Measurements from ENCODE around the gene SAP30L. TPM values are rescaled to one million over a fixed set of nuclear protein-coding genes. Genes with fewer than 3 reads are reported as not detected.

The SAP30L gene
- total RNA-seq, 1 experiment from 2014 or later, result 53.0 TPM

GRCh38 chr5:154446195-154447088 is 645 bp downstream of the SAP30L start:
- Histone ChIP-seq H3K9me3 (ENCODE audit: insufficient read depth, low read depth) (no peaks in the 10 kb centered on the region), H3K4me1 (replicated peaks; ENCODE audit: insufficient read depth) (peaks cover 32% of the 10 kb centered on the region), H3K27me3 (ENCODE audit: insufficient read depth, low read depth) (no peaks in the 10 kb centered on the region), H3F3A (ENCODE audit: insufficient read depth, low read depth) (no peaks in the 10 kb centered on the region), H4K20me1 (ENCODE audit: insufficient read depth) (peaks cover 6% of the 10 kb centered on the region; the same call in 1 of the 2 replicates), H3K4me2 (peak overlapping the region; percentile 91), H2AFZ (peak overlapping the region; percentile 87), H3K79me2 (ENCODE audit: low read depth) (peaks cover 53% of the 10 kb centered on the region), H3K27ac (no peak overlapping the region), H3K4me3 (peak overlapping the region; percentile 95), H3K36me3 (ENCODE audit: low read depth) (peaks cover 2% of the 10 kb centered on the region; the same call in 1 of the 2 replicates), H3K9me2 (ENCODE audit: insufficient read depth) (no peaks in the 10 kb centered on the region)
- TF ChIP-seq, protein P1, sequence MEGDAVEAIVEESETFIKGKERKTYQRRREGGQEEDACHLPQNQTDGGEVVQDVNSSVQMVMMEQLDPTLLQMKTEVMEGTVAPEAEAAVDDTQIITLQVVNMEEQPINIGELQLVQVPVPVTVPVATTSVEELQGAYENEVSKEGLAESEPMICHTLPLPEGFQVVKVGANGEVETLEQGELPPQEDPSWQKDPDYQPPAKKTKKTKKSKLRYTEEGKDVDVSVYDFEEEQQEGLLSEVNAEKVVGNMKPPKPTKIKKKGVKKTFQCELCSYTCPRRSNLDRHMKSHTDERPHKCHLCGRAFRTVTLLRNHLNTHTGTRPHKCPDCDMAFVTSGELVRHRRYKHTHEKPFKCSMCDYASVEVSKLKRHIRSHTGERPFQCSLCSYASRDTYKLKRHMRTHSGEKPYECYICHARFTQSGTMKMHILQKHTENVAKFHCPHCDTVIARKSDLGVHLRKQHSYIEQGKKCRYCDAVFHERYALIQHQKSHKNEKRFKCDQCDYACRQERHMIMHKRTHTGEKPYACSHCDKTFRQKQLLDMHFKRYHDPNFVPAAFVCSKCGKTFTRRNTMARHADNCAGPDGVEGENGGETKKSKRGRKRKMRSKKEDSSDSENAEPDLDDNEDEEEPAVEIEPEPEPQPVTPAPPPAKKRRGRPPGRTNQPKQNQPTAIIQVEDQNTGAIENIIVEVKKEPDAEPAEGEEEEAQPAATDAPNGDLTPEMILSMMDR (conservative IDR thresholded peaks at IDR 0.05), result no peak
- TF ChIP-seq EZH2 (IDR thresholded peaks at IDR 0.05; ENCODE audit: low read depth), result no peak
- CTCF ChIA-PET, result no interaction called here
- DNase-seq, result peak in 1 of 2 experiments; percentile 60
- intact Hi-C loops (cut with micrococcal nuclease; ENCODE audit: unreplicated experiment), result loop anchor here (2.0 to 10.0 kb wide), 6 partner anchors 79 to 408 kb away; partner anchors contain the start of genes CNOT8, FAXDC2, GALNT10 and LARP1
- BruUV-seq (replicated peaks), result no TSS peak
- POLR2A ChIA-PET (ENCODE audit: unreplicated experiment), result interaction anchor here (0.8 kb wide), 1 partner anchor 149 kb away, joined by 4 read pairs; no protein-coding TSS in a partner anchor

DNA sequence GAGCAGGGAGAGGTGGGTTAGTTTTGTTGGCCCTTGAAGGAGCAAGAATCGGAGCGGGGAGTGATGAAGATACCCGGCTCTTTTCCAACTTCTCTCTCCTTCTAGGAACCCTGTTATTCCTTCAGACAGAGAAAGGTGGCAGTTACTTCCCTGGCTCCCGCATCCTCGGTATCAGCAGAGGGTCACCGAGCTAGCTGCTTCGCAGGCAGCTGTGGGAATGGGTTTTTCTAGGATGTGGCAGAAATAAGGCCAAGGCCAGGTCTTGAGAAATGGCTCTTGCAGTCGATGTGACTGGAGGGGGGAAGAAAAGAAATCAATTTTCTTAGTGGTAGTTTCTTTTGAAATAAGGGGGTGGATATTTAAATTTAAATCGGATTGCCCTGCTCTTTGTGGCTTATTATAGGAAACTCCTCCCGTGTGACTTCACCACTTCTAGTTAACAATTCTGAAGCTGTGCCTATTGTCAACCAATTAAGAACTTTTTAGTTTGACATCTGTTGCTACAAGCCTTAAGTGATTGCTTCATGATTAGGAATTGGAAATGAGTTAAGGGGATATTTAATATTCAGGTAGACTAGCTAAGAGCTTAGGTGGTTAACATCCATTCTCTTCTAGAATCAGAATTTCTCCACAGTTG is 1.4 kb downstream of the SAP30L start:
- POLR2A ChIA-PET (ENCODE audit: unreplicated experiment), result interaction anchor here (0.8 to 0.9 kb wide), 2 partner anchors 150 to 431 kb away, joined by 4 to 13 read pairs; no protein-coding TSS in a partner anchor
- Histone ChIP-seq H4K20me1 (ENCODE audit: insufficient read depth) (peaks cover 6% of the 10 kb centered on the region; the same call in 1 of the 2 replicates), H3K4me1 (replicated peaks; ENCODE audit: insufficient read depth) (peaks cover 32% of the 10 kb centered on the region), H3K9me3 (ENCODE audit: insufficient read depth, low read depth) (no peaks in the 10 kb centered on the region), H3K27me3 (ENCODE audit: insufficient read depth, low read depth) (no peaks in the 10 kb centered on the region), H2AFZ (peak overlapping the region; percentile 87), H3K4me2 (peak overlapping the region; percentile 91), H3K9me2 (ENCODE audit: insufficient read depth) (no peaks in the 10 kb centered on the region), H3K27ac (no peak overlapping the region), H3K79me2 (ENCODE audit: low read depth) (peaks cover 53% of the 10 kb centered on the region), H3K4me3 (peak overlapping the region; percentile 95), H3F3A (ENCODE audit: insufficient read depth, low read depth) (no peaks in the 10 kb centered on the region), H3K36me3 (ENCODE audit: low read depth) (0 out of 2 replicates have a peak, but pooled peaks cover 3% of the 10 kb centered on the region)
- intact Hi-C loops (cut with micrococcal nuclease; ENCODE audit: unreplicated experiment), result loop anchor here (2.0 to 10.0 kb wide), 6 partner anchors 80 to 408 kb away; partner anchors contain the start of genes CNOT8, FAXDC2, GALNT10 and LARP1
- no peak for TF ChIP-seq EZH2 (IDR thresholded peaks at IDR 0.05; ENCODE audit: low read depth)
- TSS peak; percentile 39 for BruUV-seq (replicated peaks)
- CTCF ChIA-PET, result no interaction called here
- no peak for DNase-seq

- H2AFZ ChIP-seq, result no peak overlapping the region
- no peaks in the 10 kb centered on the region for H3F3A ChIP-seq (ENCODE audit: insufficient read depth, low read depth)
- peaks cover 26% of the 10 kb centered on the region for H3K4me1 ChIP-seq (replicated peaks; ENCODE audit: insufficient read depth)
- BruUV-seq (replicated peaks), result no TSS peak
- H4K20me1 ChIP-seq (ENCODE audit: insufficient read depth), result peaks cover 6% of the 10 kb centered on the region; the same call in 1 of the 2 replicates
- ChIA-PET POLR2A (ENCODE audit: unreplicated experiment) (no interaction called here), CTCF (no interaction called here)
- TF ChIP-seq, protein P1 (conservative IDR thresholded peaks at IDR 0.05), result no peak
- TF ChIP-seq EZH2 (IDR thresholded peaks at IDR 0.05; ENCODE audit: low read depth), result no peak
- H3K79me2 ChIP-seq (ENCODE audit: low read depth), result peaks cover 47% of the 10 kb centered on the region
- 0 out of 2 replicates have a peak overlapping the region, but pooled peaks have one; percentile 12 for H3K4me2 ChIP-seq
- no peak for DNase-seq
- no peaks in the 10 kb centered on the region for H3K9me3 ChIP-seq (ENCODE audit: insufficient read depth, low read depth)
- no peaks in the 10 kb centered on the region for H3K27me3 ChIP-seq (ENCODE audit: insufficient read depth, low read depth)
- H3K36me3 ChIP-seq (ENCODE audit: low read depth), result 0 out of 2 replicates have a peak, but pooled peaks cover 12% of the 10 kb centered on the region
- no peak overlapping the region for H3K4me3 ChIP-seq
- H3K27ac ChIP-seq, result no peak overlapping the region
- intact Hi-C loops (cut with micrococcal nuclease; ENCODE audit: unreplicated experiment), result loop anchor here (5.0 to 10.0 kb wide), 5 partner anchors 82 to 405 kb away; partner anchors contain the start of genes CNOT8, FAXDC2 and LARP1
- H3K9me2 ChIP-seq (ENCODE audit: insufficient read depth), result no peaks in the 10 kb centered on the region
Observed at GRCh38 chr5:154449786-154450185, 4.0 kb downstream of the SAP30L start.

Data from PC-9 (cell line).